Neural progenitor cell (in vitro differentiated cells): ENCODE results near the gene CLDN10.

Experiments
- EZH2 ChIP-seq: fragments of 200-600 bp; sonication (generic); IDR thresholded peaks from 2 replicates; pipeline ENCODE4 v1.6.1; 2017; ENCODE audit warnings: antibody characterized with exemption, mild to moderate bottlenecking, moderate library complexity
- EZH2phosphoT487 ChIP-seq: fragments of 200-600 bp; sonication (generic); IDR thresholded peaks from 2 replicates; pipeline ENCODE4 v1.6.1; 2017; ENCODE audit warnings: antibody characterized with exemption
- TF ChIP-seq, protein P1 (sequence below): fragments of 200-600 bp; sonication (generic); IDR thresholded peaks from 2 replicates; pipeline ENCODE4 v1.5.1; 2017; ENCODE audit warnings: antibody characterized with exemption, mild to moderate bottlenecking

GRCh38 chr13:95530178-95530577, 22.3 kb upstream of the CLDN10 start:
- TF ChIP-seq, protein P1, sequence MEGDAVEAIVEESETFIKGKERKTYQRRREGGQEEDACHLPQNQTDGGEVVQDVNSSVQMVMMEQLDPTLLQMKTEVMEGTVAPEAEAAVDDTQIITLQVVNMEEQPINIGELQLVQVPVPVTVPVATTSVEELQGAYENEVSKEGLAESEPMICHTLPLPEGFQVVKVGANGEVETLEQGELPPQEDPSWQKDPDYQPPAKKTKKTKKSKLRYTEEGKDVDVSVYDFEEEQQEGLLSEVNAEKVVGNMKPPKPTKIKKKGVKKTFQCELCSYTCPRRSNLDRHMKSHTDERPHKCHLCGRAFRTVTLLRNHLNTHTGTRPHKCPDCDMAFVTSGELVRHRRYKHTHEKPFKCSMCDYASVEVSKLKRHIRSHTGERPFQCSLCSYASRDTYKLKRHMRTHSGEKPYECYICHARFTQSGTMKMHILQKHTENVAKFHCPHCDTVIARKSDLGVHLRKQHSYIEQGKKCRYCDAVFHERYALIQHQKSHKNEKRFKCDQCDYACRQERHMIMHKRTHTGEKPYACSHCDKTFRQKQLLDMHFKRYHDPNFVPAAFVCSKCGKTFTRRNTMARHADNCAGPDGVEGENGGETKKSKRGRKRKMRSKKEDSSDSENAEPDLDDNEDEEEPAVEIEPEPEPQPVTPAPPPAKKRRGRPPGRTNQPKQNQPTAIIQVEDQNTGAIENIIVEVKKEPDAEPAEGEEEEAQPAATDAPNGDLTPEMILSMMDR: no peak
- no peak for TF ChIP-seq EZH2phosphoT487
- TF ChIP-seq EZH2: no peak
